ENCODE measurements around the gene OR52W1. TPM values are rescaled to one million over a fixed set of nuclear protein-coding genes. Genes with fewer than 3 reads are reported as not detected.

OR52W1 gene
- total and polyA plus RNA-seq, 2 donors (not counting 1 experiment from before 2014, with no cell fraction given), result not detected

DNA sequence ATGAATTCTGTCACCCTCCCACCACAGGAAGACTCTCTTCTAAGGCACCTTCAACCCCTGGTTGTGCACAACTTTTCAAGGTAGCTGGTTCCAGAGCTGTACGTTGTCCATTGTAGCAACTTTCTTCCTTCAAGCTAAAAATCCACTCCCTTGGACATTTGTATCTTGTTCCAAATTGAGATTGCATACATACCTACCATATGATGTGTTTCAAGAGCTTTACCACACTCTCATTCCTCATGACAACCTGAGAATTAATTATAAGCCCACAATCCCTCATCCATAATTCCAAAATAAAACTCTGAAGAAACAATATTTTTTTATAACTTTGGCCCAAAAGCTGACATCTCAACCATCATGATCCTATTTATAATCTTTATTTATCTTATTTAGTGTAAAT, 3.0 kb downstream of the OR52W1 start:
- no peak overlapping the region for H3K4me3 ChIP-seq (replicated peaks in 1 of 4; ENCODE audit: control extremely low read depth in 1 of 4, insufficient read depth in 1 of 4, low read depth in 3 of 4, low read length in 4 of 4)
- no peak overlapping the region for H2AFZ ChIP-seq (ENCODE audit: low read length)
- H3K4me2 ChIP-seq (ENCODE audit: extremely low read depth, insufficient read depth, low read length), result no peak overlapping the region
- DNase-seq (ENCODE audit: low read depth in 2 of 2), result peak in 1 of 2 donors; percentile 71
- H3K4me1 ChIP-seq (ENCODE audit: control insufficient read depth, extremely low read depth, insufficient read depth, low read length), result no peaks in the 10 kb centered on the region
- no peak overlapping the region for H3K27ac ChIP-seq (ENCODE audit: insufficient read depth, low read length)
- no peaks in the 10 kb centered on the region for H3K27me3 ChIP-seq (ENCODE audit: control insufficient read depth, insufficient read depth, low read length)
- TF ChIP-seq EZH2 (IDR thresholded peaks at IDR 0.05; ENCODE audit: low read length, missing control alignments), result no peak
- no peak for TF ChIP-seq CTCF (conservative IDR thresholded peaks at IDR 0.05 in 1 of 2, IDR thresholded peaks at IDR 0.05 in 1 of 2; ENCODE audit: low read depth in 1 of 2, low read length in 2 of 2)
- no peaks in the 10 kb centered on the region for H3K9me3 ChIP-seq (ENCODE audit: control insufficient read depth, insufficient read depth, low read depth, low read length)
- H4K20me1 ChIP-seq (ENCODE audit: control insufficient read depth, extremely low read depth, insufficient read depth, low read length), result no peaks in the 10 kb centered on the region
- no peaks in the 10 kb centered on the region for H3K79me2 ChIP-seq (ENCODE audit: control insufficient read depth, insufficient read depth, low read length)
- H3K36me3 ChIP-seq (ENCODE audit: control insufficient read depth, insufficient read depth, low read length), result no peaks in the 10 kb centered on the region
- H3K9ac ChIP-seq (ENCODE audit: insufficient read depth, low read length), result no peak overlapping the region

GRCh38 chr11:6203327-6203726, 4.3 kb downstream of the OR52W1 start:
- Histone ChIP-seq H3K9me3 (ENCODE audit: control insufficient read depth, insufficient read depth, low read depth, low read length) (no peaks in the 10 kb centered on the region), H3K79me2 (ENCODE audit: control insufficient read depth, insufficient read depth, low read length) (no peaks in the 10 kb centered on the region), H4K20me1 (ENCODE audit: control insufficient read depth, extremely low read depth, insufficient read depth, low read length) (no peaks in the 10 kb centered on the region), H3K27ac (ENCODE audit: insufficient read depth, low read length) (no peak overlapping the region), H3K36me3 (ENCODE audit: control insufficient read depth, insufficient read depth, low read length) (no peaks in the 10 kb centered on the region), H2AFZ (ENCODE audit: low read length) (no peak overlapping the region), H3K4me1 (ENCODE audit: control insufficient read depth, extremely low read depth, insufficient read depth, low read length) (no peaks in the 10 kb centered on the region), H3K27me3 (ENCODE audit: control insufficient read depth, insufficient read depth, low read length) (no peaks in the 10 kb centered on the region), H3K4me2 (ENCODE audit: extremely low read depth, insufficient read depth, low read length) (no peak overlapping the region), H3K4me3 (replicated peaks in 1 of 4; ENCODE audit: control extremely low read depth in 1 of 4, insufficient read depth in 1 of 4, low read depth in 3 of 4, low read length in 4 of 4) (no peak overlapping the region), H3K9ac (ENCODE audit: insufficient read depth, low read length) (no peak overlapping the region)
- peak in 1 of 2 donors; percentile 9 for DNase-seq (ENCODE audit: low read depth in 2 of 2)
- no peak for TF ChIP-seq CTCF (conservative IDR thresholded peaks at IDR 0.05 in 1 of 2, IDR thresholded peaks at IDR 0.05 in 1 of 2; ENCODE audit: low read depth in 1 of 2, low read length in 2 of 2)
- no peak for TF ChIP-seq EZH2 (IDR thresholded peaks at IDR 0.05; ENCODE audit: low read length, missing control alignments)

- DNase-seq (ENCODE audit: low read depth in 2 of 2), result peak in 1 of 2 donors; percentile 17
- Histone ChIP-seq H4K20me1 (ENCODE audit: control insufficient read depth, extremely low read depth, insufficient read depth, low read length) (no peaks in the 10 kb centered on the region), H2AFZ (ENCODE audit: low read length) (no peak overlapping the region), H3K9ac (ENCODE audit: insufficient read depth, low read length) (no peak overlapping the region), H3K79me2 (ENCODE audit: control insufficient read depth, insufficient read depth, low read length) (no peaks in the 10 kb centered on the region), H3K9me3 (ENCODE audit: control insufficient read depth, insufficient read depth, low read depth, low read length) (no peaks in the 10 kb centered on the region), H3K4me3 (replicated peaks in 1 of 4; ENCODE audit: control extremely low read depth in 1 of 4, insufficient read depth in 1 of 4, low read depth in 3 of 4, low read length in 4 of 4) (no peak overlapping the region), H3K27me3 (ENCODE audit: control insufficient read depth, insufficient read depth, low read length) (no peaks in the 10 kb centered on the region), H3K4me2 (ENCODE audit: extremely low read depth, insufficient read depth, low read length) (no peak overlapping the region), H3K4me1 (ENCODE audit: control insufficient read depth, extremely low read depth, insufficient read depth, low read length) (no peaks in the 10 kb centered on the region), H3K36me3 (ENCODE audit: control insufficient read depth, insufficient read depth, low read length) (no peaks in the 10 kb centered on the region), H3K27ac (ENCODE audit: insufficient read depth, low read length) (no peak overlapping the region)
- TF ChIP-seq EZH2 (IDR thresholded peaks at IDR 0.05; ENCODE audit: low read length, missing control alignments) (no peak), CTCF (conservative IDR thresholded peaks at IDR 0.05 in 1 of 2, IDR thresholded peaks at IDR 0.05 in 1 of 2; ENCODE audit: low read depth in 1 of 2, low read length in 2 of 2) (no peak)
Measured at GRCh38 chr11:6204706-6205105, 5.7 kb downstream of the OR52W1 start.

Data from fibroblast of lung (primary cell).